HG03103 (cell line): Measurements from ENCODE around the gene VPS37D.
"Not testable (repeated sequence)": the region's sequence is repeated elsewhere in the genome, so short reads cannot be mapped to it uniquely, and the experiment has no call there.

Experiments used
- ATAC-seq: cut with Tn5 transposase; IDR thresholded peaks from one replicate; pipeline ENCODE4 v1.9.1; 2021; ENCODE audit warnings: low read depth; ENCODE audit not compliant: unreplicated experiment

The VPS37D gene

GRCh38 chr7:73645643-73646174, 21.9 kb upstream of the VPS37D start:
- ATAC-seq = no peak

- no peak for ATAC-seq
Observed at GRCh38 chr7:73646785-73647724, 20.6 kb upstream of the VPS37D start.

- ATAC-seq = no peak
Observed at GRCh38 chr7:73647725-73648592, 19.7 kb upstream of the VPS37D start.

GRCh38 chr7:73648593-73649332, 18.9 kb upstream of the VPS37D start:
- no peak for ATAC-seq

GRCh38 chr7:73649576-73649975, 18.1 kb upstream of the VPS37D start:
- no peak for ATAC-seq

- ATAC-seq = no peak
Observed at GRCh38 chr7:73650524-73650923, 17.1 kb upstream of the VPS37D start.

GRCh38 chr7:73652541-73652949, 15.1 kb upstream of the VPS37D start:
- ATAC-seq = no peak

GRCh38 chr7:73655309-73655708, 12.3 kb upstream of the VPS37D start:
- ATAC-seq = not testable (repeated sequence)

- ATAC-seq = no peak
Observed at GRCh38 chr7:73659983-73660382, 7.6 kb upstream of the VPS37D start.

GRCh38 chr7:73660594-73660993, 7.0 kb upstream of the VPS37D start:
- not testable (repeated sequence) for ATAC-seq

GRCh38 chr7:73663033-73663432, 4.6 kb upstream of the VPS37D start:
- ATAC-seq = no peak

GRCh38 chr7:73668103-73668885, 663 bp downstream of the VPS37D start:
- ATAC-seq = no peak

- ATAC-seq = no peak
Observed at GRCh38 chr7:73668886-73669230, 1.2 kb downstream of the VPS37D start.

- ATAC-seq = no peak
Observed at GRCh38 chr7:73669288-73669701, 1.7 kb downstream of the VPS37D start.

- ATAC-seq = no peak
Observed at GRCh38 chr7:73669858-73670385, 2.3 kb downstream of the VPS37D start.

- no peak for ATAC-seq
Observed at GRCh38 chr7:73671322-73671661, 3.7 kb downstream of the VPS37D start.

- no peak for ATAC-seq
Observed at GRCh38 chr7:73671857-73672445, 4.3 kb downstream of the VPS37D start.

- no peak for ATAC-seq
Observed at GRCh38 chr7:73674468-73675124, 7.0 kb downstream of the VPS37D start.

- not testable (repeated sequence) for ATAC-seq
Observed at GRCh38 chr7:73676062-73676461, 8.4 kb downstream of the VPS37D start.
